Endodermal cell (in vitro differentiated cells): Measurements from ENCODE around the gene SIAH1. TPM values are rescaled to one million over a fixed set of nuclear protein-coding genes. Genes with fewer than 3 reads are reported as not detected.
A peak's percentile ranks its signal among the peaks of the same experiment; 100 is the strongest.

Experiments
- DNase-seq: peaks from one replicate; pipeline ENCODE4 v3.0.0-alpha.2; 2017
- H3K27ac ChIP-seq: 2 replicates; pipeline ENCODE4 v1.5.1; 2013; ENCODE audit warnings: mild to moderate bottlenecking, low read depth, low read length, moderate library complexity
- H3K27me3 ChIP-seq: 2 replicates; pipeline ENCODE4 v1.6.1; 2013; ENCODE audit warnings: mild to moderate bottlenecking, low read length, moderate library complexity; ENCODE audit not compliant: insufficient read depth, control insufficient read depth, poor library complexity, severe bottlenecking
- H3K36me3 ChIP-seq: 2 replicates; pipeline ENCODE4 v1.7.0; 2013; ENCODE audit warnings: mild to moderate bottlenecking, low read length, moderate library complexity; ENCODE audit not compliant: control insufficient read depth, insufficient read depth
- H3K4me1 ChIP-seq: one replicate; pipeline ENCODE4 v1.7.0; 2013; ENCODE audit warnings: low read length; ENCODE audit not compliant: control insufficient read depth, insufficient read depth
- H3K4me3 ChIP-seq: 2 replicates; pipeline ENCODE4 v1.5.1; 2013; ENCODE audit warnings: mild to moderate bottlenecking, low read length, moderate library complexity
- H3K9ac ChIP-seq: 2 replicates; pipeline ENCODE4 v1.6.1; 2013; ENCODE audit warnings: mild to moderate bottlenecking, low read length, moderate library complexity; ENCODE audit not compliant: poor library complexity, severe bottlenecking; ENCODE audit errors: extremely low read depth
- H3K9me3 ChIP-seq: 2 replicates; pipeline ENCODE4 v1.6.1; 2013; ENCODE audit warnings: mild to moderate bottlenecking, low read length, moderate library complexity; ENCODE audit not compliant: control insufficient read depth
- H3K27ac Mint-ChIP-seq: 2 replicates; pipeline ENCODE4 v1.8.0; 2020; ENCODE audit warnings: mixed read lengths
- H3K27me3 Mint-ChIP-seq: 2 replicates; pipeline ENCODE4 v1.8.0; 2021; ENCODE audit warnings: mild to moderate bottlenecking, mixed read lengths; ENCODE audit not compliant: insufficient read depth
- H3K36me3 Mint-ChIP-seq: 2 replicates; pipeline ENCODE4 v1.8.0; 2020; ENCODE audit warnings: low read depth, mixed read lengths
- H3K4me1 Mint-ChIP-seq: 2 replicates; pipeline ENCODE4 v1.8.0; 2020; ENCODE audit warnings: mixed read lengths
- H3K4me3 Mint-ChIP-seq: 2 replicates; pipeline ENCODE4 v1.8.0; 2020; ENCODE audit warnings: mild to moderate bottlenecking, moderate library complexity, mixed read lengths
- H3K9me3 Mint-ChIP-seq: 2 replicates; pipeline ENCODE4 v1.8.0; 2020; ENCODE audit warnings: mild to moderate bottlenecking, mixed read lengths
- WGBS, 2 experiments: methylation state at CpG; one replicate each; pipeline versions ENCODE4 v1.1.5 to v1.1.7; 2013; ENCODE audit warnings: missing lambda C conversion rate in 2 of 2, mixed read lengths in 1 of 2; ENCODE audit not compliant: insufficient coverage in 1 of 2, insufficient read length in 1 of 2; 5-methylcytosine and 5-hydroxymethylcytosine counted together
- total RNA-seq, 2 donors: library from RNA; stranded (reverse); fragmentation: NEBNext Ultra II Directional in 1 of 2; extraction: Animal tissue kit (Norgen Biotek cat#: 25700) in 1 of 2; gene quantifications; 2 replicates in 1 of 2; 3 replicates in 1 of 2; pipeline ENCODE4 v1.2.1, GENCODE V29; 2021
- TF ChIP-seq, protein P1 (sequence below): fragments of 200-600 bp; sonication (generic); conservative IDR thresholded peaks from 2 replicates; pipeline ENCODE4 v1.5.0; 2021; ENCODE audit warnings: antibody characterized with exemption, mild to moderate bottlenecking

SIAH1 gene
- total RNA-seq, 2 donors from 2014 or later = 32.8 to 37.5 TPM

DNA sequence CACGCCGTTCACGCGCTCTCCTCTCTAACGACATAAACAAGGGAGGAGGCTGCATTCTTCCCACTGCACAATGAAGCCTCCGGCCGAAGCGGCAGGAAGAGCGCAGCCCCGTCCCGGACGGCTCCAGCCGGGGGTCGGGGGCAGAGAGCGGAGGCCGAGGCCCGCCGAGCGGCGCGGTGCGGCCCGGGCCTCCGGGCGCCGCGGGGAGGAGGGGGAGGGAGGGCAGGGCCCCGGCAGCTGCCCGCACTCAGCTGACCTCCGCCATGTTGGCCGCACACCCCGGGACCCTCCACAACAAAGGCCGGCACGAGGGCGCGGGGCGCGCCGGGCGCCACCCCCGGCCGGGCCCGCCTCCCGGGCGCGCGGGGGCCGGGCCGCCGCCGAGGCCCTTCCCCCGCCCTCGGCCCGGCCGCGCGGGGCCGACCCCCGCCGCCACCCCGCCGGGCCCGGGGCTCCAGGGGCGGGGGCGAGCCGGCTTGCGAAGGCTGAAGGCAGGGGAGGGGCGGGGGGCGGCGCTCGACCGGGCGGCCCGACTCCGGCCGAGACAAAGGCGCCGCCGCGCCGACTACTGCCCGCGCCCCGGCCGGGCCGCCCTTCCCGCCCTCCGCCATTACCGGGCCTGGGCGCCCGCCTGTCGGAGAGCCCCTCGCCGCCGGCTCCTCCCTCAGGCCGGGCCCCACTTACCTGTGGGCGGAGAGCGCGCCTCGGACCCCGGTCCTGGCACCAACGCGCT lies 527 bp downstream of the SIAH1 start:
- peak; percentile 85 for DNase-seq
- Histone ChIP-seq H3K9me3 (no peaks in the 10 kb centered on the region), H3K36me3 (no peaks in the 10 kb centered on the region), H3K27ac (peak overlapping the region; percentile 100), H3K27me3 (no peaks in the 10 kb centered on the region), H3K4me1 (peaks cover 5% of the 10 kb centered on the region), H3K4me3 (peak overlapping the region; percentile 94), H3K9ac (peak overlapping the region; percentile 91)
- Mint-ChIP-seq H3K4me1 (peaks cover 24% of the 10 kb centered on the region), H3K27me3 (no peaks in the 10 kb centered on the region), H3K9me3 (no peaks in the 10 kb centered on the region), H3K4me3 (peak overlapping the region; percentile 95), H3K36me3 (peaks cover 2% of the 10 kb centered on the region), H3K27ac (peak overlapping the region; percentile 97)
- TF ChIP-seq, protein P1, sequence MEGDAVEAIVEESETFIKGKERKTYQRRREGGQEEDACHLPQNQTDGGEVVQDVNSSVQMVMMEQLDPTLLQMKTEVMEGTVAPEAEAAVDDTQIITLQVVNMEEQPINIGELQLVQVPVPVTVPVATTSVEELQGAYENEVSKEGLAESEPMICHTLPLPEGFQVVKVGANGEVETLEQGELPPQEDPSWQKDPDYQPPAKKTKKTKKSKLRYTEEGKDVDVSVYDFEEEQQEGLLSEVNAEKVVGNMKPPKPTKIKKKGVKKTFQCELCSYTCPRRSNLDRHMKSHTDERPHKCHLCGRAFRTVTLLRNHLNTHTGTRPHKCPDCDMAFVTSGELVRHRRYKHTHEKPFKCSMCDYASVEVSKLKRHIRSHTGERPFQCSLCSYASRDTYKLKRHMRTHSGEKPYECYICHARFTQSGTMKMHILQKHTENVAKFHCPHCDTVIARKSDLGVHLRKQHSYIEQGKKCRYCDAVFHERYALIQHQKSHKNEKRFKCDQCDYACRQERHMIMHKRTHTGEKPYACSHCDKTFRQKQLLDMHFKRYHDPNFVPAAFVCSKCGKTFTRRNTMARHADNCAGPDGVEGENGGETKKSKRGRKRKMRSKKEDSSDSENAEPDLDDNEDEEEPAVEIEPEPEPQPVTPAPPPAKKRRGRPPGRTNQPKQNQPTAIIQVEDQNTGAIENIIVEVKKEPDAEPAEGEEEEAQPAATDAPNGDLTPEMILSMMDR = no peak
- WGBS, 2 experiments = 0% methylated on average over 6 to 97 of the region's 103 CpGs

DNA sequence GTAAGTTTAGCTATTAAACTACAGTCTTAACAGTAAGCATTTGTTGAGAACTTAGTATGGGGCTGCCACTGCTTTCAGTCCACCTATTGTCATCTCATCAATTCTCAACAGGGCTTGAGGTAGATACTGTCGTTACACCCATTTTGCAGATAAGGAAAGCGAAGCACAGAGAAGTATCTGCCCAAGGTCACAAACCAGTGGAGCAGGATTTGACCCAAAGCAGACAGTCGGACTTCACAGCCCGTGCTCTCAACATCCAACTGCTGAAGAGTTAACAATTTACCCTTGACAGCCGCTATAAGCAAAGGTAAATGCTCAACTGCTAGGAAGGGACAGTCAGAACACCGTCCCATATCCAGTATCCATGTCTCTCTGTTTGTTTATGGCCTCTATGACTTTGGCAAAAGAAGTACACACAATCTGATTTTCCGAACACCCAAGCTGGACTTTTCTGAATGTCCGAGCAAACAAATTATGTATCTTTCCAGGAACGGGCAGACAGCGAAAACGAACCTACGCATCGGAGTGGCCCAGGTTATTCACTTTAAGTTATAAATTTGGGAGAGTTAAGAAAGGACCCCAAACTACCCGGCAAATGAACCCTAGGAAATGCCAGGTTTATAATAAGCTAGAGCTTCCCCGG lies 1.2 kb downstream of the SIAH1 start:
- peaks cover 2% of the 10 kb centered on the region for H3K36me3 Mint-ChIP-seq
- no peaks in the 10 kb centered on the region for H3K36me3 ChIP-seq
- peaks cover 30% of the 10 kb centered on the region for H3K4me1 Mint-ChIP-seq
- peak; percentile 58 for DNase-seq
- 2% methylated on average over 12 to 15 of the region's 15 CpGs for whole genome bisulfite sequencing, 2 experiments
- peak overlapping the region; percentile 91 for H3K9ac ChIP-seq
- H3K4me3 ChIP-seq = peak overlapping the region; percentile 94
- peak overlapping the region; percentile 96 for H3K27ac ChIP-seq
- no peaks in the 10 kb centered on the region for H3K9me3 ChIP-seq
- H3K9me3 Mint-ChIP-seq = no peaks in the 10 kb centered on the region
- peak overlapping the region; percentile 95 for H3K4me3 Mint-ChIP-seq
- H3K4me1 ChIP-seq = peaks cover 5% of the 10 kb centered on the region
- H3K27me3 Mint-ChIP-seq = no peaks in the 10 kb centered on the region
- peak overlapping the region; percentile 97 for H3K27ac Mint-ChIP-seq
- TF ChIP-seq, protein P1 = no peak
- H3K27me3 ChIP-seq = no peaks in the 10 kb centered on the region

DNA sequence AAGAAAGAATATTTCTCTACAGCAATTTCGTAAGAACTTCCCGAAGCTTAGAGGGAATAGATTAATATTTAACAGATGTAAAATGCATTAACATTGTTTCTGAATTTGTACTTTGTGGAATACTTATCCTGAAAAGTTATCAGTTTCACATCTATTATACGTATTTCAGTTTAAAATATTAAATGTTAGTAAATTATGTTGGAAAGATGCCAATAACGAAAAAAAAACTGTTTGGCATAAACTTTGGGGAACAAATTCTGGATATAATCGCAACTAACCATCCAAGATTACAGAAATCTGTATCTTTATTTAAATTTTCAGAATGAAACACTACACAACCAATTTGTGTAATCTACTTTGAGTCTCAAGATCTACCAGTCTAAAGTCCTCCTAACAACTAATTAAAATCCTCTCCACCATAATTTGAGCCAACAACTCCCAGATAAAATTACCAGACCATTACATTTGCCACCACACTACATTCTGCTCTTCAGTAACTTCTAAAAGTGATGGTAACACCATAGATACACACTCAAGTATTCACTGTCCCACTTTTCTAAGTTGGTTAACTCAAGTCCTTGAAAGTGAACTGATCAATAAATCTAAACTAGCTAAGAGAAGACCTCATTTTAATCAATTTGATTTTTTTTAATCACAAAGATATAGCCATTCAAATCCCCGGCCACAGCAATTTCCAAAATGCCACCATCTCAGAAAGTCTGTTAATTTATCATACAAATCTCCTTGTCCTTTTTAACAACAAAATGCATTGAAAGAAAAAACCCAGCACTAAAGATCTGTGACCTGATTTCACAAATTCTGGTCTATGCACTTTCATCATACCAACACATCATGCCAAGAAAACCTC lies 2.0 kb downstream of the SIAH1 start:
- TF ChIP-seq, protein P1 = no peak
- Histone ChIP-seq H3K27ac (no peak overlapping the region), H3K9me3 (no peaks in the 10 kb centered on the region), H3K27me3 (no peaks in the 10 kb centered on the region), H3K4me3 (peak overlapping the region; percentile 94), H3K36me3 (no peaks in the 10 kb centered on the region), H3K9ac (peak overlapping the region; percentile 91), H3K4me1 (peaks cover 5% of the 10 kb centered on the region)
- Mint-ChIP-seq H3K36me3 (peaks cover 2% of the 10 kb centered on the region), H3K4me3 (peak overlapping the region; percentile 95), H3K4me1 (peaks cover 30% of the 10 kb centered on the region), H3K9me3 (no peaks in the 10 kb centered on the region), H3K27ac (peak overlapping the region; percentile 97), H3K27me3 (no peaks in the 10 kb centered on the region)
- WGBS, 2 experiments = 74 to 79% methylated on average over 2 to 3 of the region's 6 CpGs
- no peak for DNase-seq
